Measurements from ENCODE around the gene DIAPH2. TPM values are rescaled to one million over a fixed set of nuclear protein-coding genes. Genes with fewer than 3 reads are reported as not detected.

DIAPH2 gene
- total and polyA plus RNA-seq, 9 donors = 8.1 to 30.9 (median 24.2) TPM

- H3K27ac ChIP-seq = no peak overlapping the region
- H3K27me3 ChIP-seq = no peaks in the 10 kb centered on the region
- intact Hi-C loops (cut with DNase I) = no loop called here
- no peaks in the 10 kb centered on the region for H3K4me1 ChIP-seq (ENCODE audit: insufficient read depth)
- H3K9me3 ChIP-seq = no peaks in the 10 kb centered on the region
- H3K36me3 ChIP-seq = no peaks in the 10 kb centered on the region
- no peak overlapping the region for H3K4me3 ChIP-seq
- WGBS, 3 donors = 56 to 67% (median 61%) methylated on average over 4 of the region's 4 CpGs
- TF ChIP-seq EP300 (IDR thresholded peaks at IDR 0.05) (no peak), POLR2A (IDR thresholded peaks at IDR 0.05) (no peak), CTCF (IDR thresholded peaks at IDR 0.05) (no peak)
- no peak for DNase-seq
Observed at GRCh38 chrX:97060020-97060419, 375.4 kb downstream of the DIAPH2 start.

GRCh38 chrX:97065066-97065465, 380.4 kb downstream of the DIAPH2 start:
- TF ChIP-seq POLR2A (IDR thresholded peaks at IDR 0.05) (no peak), CTCF (IDR thresholded peaks at IDR 0.05) (no peak), EP300 (IDR thresholded peaks at IDR 0.05) (no peak)
- Histone ChIP-seq H3K9me3 (no peaks in the 10 kb centered on the region), H3K4me3 (no peak overlapping the region), H3K4me1 (ENCODE audit: insufficient read depth) (peaks cover 2% of the 10 kb centered on the region), H3K27ac (no peak overlapping the region), H3K36me3 (no peaks in the 10 kb centered on the region), H3K27me3 (no peaks in the 10 kb centered on the region)
- intact Hi-C loops (cut with DNase I) = no loop called here
- WGBS, 3 donors = 81 to 85% (median 82%) methylated on average over 5 of the region's 5 CpGs
- DNase-seq = no peak

GRCh38 chrX:97065973-97066372, 381.3 kb downstream of the DIAPH2 start:
- TF ChIP-seq CTCF (IDR thresholded peaks at IDR 0.05) (no peak), EP300 (IDR thresholded peaks at IDR 0.05) (no peak), POLR2A (IDR thresholded peaks at IDR 0.05) (no peak)
- Histone ChIP-seq H3K4me3 (no peak overlapping the region), H3K27ac (no peak overlapping the region), H3K27me3 (no peaks in the 10 kb centered on the region), H3K9me3 (no peaks in the 10 kb centered on the region), H3K36me3 (no peaks in the 10 kb centered on the region), H3K4me1 (ENCODE audit: insufficient read depth) (peaks cover 2% of the 10 kb centered on the region)
- intact Hi-C loops (cut with DNase I) = no loop called here
- DNase-seq = no peak

GRCh38 chrX:97066381-97066780, 381.7 kb downstream of the DIAPH2 start:
- no peak overlapping the region for H3K27ac ChIP-seq
- H3K36me3 ChIP-seq = no peaks in the 10 kb centered on the region
- no peak for DNase-seq
- intact Hi-C loops (cut with DNase I) = no loop called here
- peaks cover 2% of the 10 kb centered on the region for H3K4me1 ChIP-seq (ENCODE audit: insufficient read depth)
- H3K9me3 ChIP-seq = no peaks in the 10 kb centered on the region
- no peak overlapping the region for H3K4me3 ChIP-seq
- no peaks in the 10 kb centered on the region for H3K27me3 ChIP-seq
- WGBS, 3 donors = 72 to 89% (median 78%) methylated on average over 3 of the region's 3 CpGs
- TF ChIP-seq EP300 (IDR thresholded peaks at IDR 0.05) (no peak), CTCF (IDR thresholded peaks at IDR 0.05) (no peak), POLR2A (IDR thresholded peaks at IDR 0.05) (no peak)

GRCh38 chrX:97070346-97070745, 385.7 kb downstream of the DIAPH2 start:
- Histone ChIP-seq H3K36me3 (no peaks in the 10 kb centered on the region), H3K27me3 (no peaks in the 10 kb centered on the region), H3K4me3 (no peak overlapping the region), H3K9me3 (no peaks in the 10 kb centered on the region), H3K27ac (no peak overlapping the region), H3K4me1 (ENCODE audit: insufficient read depth) (peaks cover 2% of the 10 kb centered on the region)
- 51 to 69% (median 60%) methylated on average over 1 of the region's 1 CpG for WGBS, 3 donors
- TF ChIP-seq EP300 (IDR thresholded peaks at IDR 0.05) = no peak
- no peak for TF ChIP-seq CTCF (IDR thresholded peaks at IDR 0.05)
- TF ChIP-seq POLR2A (IDR thresholded peaks at IDR 0.05) = no peak
- intact Hi-C loops (cut with DNase I) = no loop called here
- DNase-seq = no peak
